ENCODE measurements around the gene MLH3.

The MLH3 gene

GRCh38 chr14:74964787-74965485 is 86.3 kb downstream of the MLH3 start:
- no peak for TF ChIP-seq TAF1 (IDR thresholded peaks at IDR 0.05; ENCODE audit: borderline replicate concordance, insufficient read depth, low read length)
- TF ChIP-seq REST (IDR thresholded peaks at IDR 0.05; ENCODE audit: insufficient read depth in 1 of 2, low read depth in 2 of 2, low read length in 2 of 2) = no peak
- no peak for TF ChIP-seq POLR2AphosphoS5 (IDR thresholded peaks at IDR 0.05; ENCODE audit: low read depth, low read length)
- no peak for TF ChIP-seq SIN3A (IDR thresholded peaks at IDR 0.05; ENCODE audit: borderline replicate concordance, insufficient read depth, low read length)
- no peak for TF ChIP-seq FOXP2 (optimal IDR thresholded peaks at IDR 0.05; ENCODE audit: borderline replicate concordance, extremely low read depth, extremely low read length, insufficient read depth)
